ENCODE data around the gene ZSCAN5C.

Gene ZSCAN5C

DNA sequence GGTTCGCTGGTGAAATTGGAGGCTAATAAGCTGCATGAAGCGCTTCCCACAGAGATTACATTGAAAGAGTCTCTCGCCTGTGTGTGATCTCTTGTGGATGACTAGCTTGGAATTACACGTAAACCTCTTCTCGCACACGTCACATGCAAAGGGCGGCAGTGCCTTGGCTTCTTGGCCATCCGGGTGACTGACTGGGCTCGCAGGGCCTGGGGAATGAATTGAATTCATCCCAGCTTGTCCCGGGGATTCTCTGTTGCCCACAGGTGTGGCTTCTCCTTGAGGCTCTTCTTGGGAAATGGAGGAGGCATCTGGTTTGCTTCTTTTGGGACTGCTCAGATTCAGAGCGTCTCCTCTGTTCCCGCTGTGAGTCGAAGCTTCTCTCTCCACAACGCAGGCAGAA lies 19.8 kb downstream of the ZSCAN5C start:
- Histone ChIP-seq H3K4me1 (ENCODE audit: control insufficient read depth in 2 of 2, insufficient read depth in 1 of 2, low read depth in 1 of 2, low read length in 2 of 2) (peaks cover 0 to 4% of the 10 kb centered on the region in 2 donors), H3K79me1 (ENCODE audit: low read depth, low read length) (no peaks in the 10 kb centered on the region), H2BK12ac (ENCODE audit: low read length) (no peak overlapping the region), H3K4ac (ENCODE audit: low read length) (no peak overlapping the region), H3K18ac (ENCODE audit: low read length) (no peak overlapping the region), H4K91ac (ENCODE audit: low read depth, low read length, poor library complexity) (no peak overlapping the region), H3K23ac (ENCODE audit: low read depth, low read length, poor library complexity) (no peak overlapping the region), H3K27ac (replicated peaks; ENCODE audit: low read length) (no peak overlapping the region), H4K8ac (ENCODE audit: low read depth, low read length) (no peak overlapping the region), H3K27me3 (ENCODE audit: control insufficient read depth in 3 of 3, insufficient read depth in 3 of 3, low read depth in 1 of 3, low read length in 3 of 3) (peaks cover 0 to 2% (median 2%) of the 10 kb centered on the region in 3 experiments), H3K9me3 (replicated peaks in 1 of 2; ENCODE audit: control insufficient read depth in 2 of 2, insufficient read depth in 1 of 2, low read depth in 1 of 2, low read length in 2 of 2) (peaks cover 2 to 3% of the 10 kb centered on the region in 2 donors), H3K36me3 (replicated peaks in 1 of 2; ENCODE audit: control insufficient read depth in 2 of 2, insufficient read depth in 2 of 2, low read length in 2 of 2) (peaks cover 0 to 3% of the 10 kb centered on the region in 2 donors), H3K4me3 (ENCODE audit: low read length in 2 of 2) (no peak overlapping the region), H2BK120ac (ENCODE audit: low read depth, low read length) (no peak overlapping the region), H2AK5ac (ENCODE audit: low read depth, low read length) (no peak overlapping the region), H3K4me2 (ENCODE audit: insufficient read depth, low read length, poor library complexity, severe bottlenecking) (no peak overlapping the region), H2BK15ac (ENCODE audit: low read length) (no peak overlapping the region), H2AFZ (ENCODE audit: low read length) (no peak overlapping the region), H3K9ac (ENCODE audit: low read depth, low read length, poor library complexity) (no peak overlapping the region), H3K14ac (ENCODE audit: low read length) (no peak overlapping the region), H2BK5ac (ENCODE audit: low read length) (no peak overlapping the region)
- DNase-seq (ENCODE audit: low spot score), result no peak
- no CpG with 5 or more reads among the region's 14 CpGs for WGBS, 2 donors (ENCODE audit: extremely low coverage in 2 of 2, insufficient read length in 2 of 2, insufficient replicate concordance in 1 of 2)

- Histone ChIP-seq H2AK5ac (ENCODE audit: low read depth, low read length) (no peak overlapping the region), H2BK120ac (ENCODE audit: low read depth, low read length) (no peak overlapping the region), H3K4me1 (ENCODE audit: control insufficient read depth in 2 of 2, insufficient read depth in 1 of 2, low read depth in 1 of 2, low read length in 2 of 2) (no peaks in the 10 kb centered on the region), H3K36me3 (replicated peaks in 1 of 2; ENCODE audit: control insufficient read depth in 2 of 2, insufficient read depth in 2 of 2, low read length in 2 of 2) (peaks cover 0 to 3% of the 10 kb centered on the region in 2 donors), H3K23ac (ENCODE audit: low read depth, low read length, poor library complexity) (no peak overlapping the region), H3K4me2 (ENCODE audit: insufficient read depth, low read length, poor library complexity, severe bottlenecking) (no peak overlapping the region), H3K27me3 (ENCODE audit: control insufficient read depth in 3 of 3, insufficient read depth in 3 of 3, low read depth in 1 of 3, low read length in 3 of 3) (peaks cover 0 to 2% (median 0%) of the 10 kb centered on the region in 3 experiments), H2BK15ac (ENCODE audit: low read length) (no peak overlapping the region), H3K9ac (ENCODE audit: low read depth, low read length, poor library complexity) (no peak overlapping the region), H3K14ac (ENCODE audit: low read length) (no peak overlapping the region), H3K27ac (replicated peaks; ENCODE audit: low read length) (no peak overlapping the region), H4K91ac (ENCODE audit: low read depth, low read length, poor library complexity) (no peak overlapping the region), H4K8ac (ENCODE audit: low read depth, low read length) (no peak overlapping the region), H2AFZ (ENCODE audit: low read length) (no peak overlapping the region), H3K4ac (ENCODE audit: low read length) (no peak overlapping the region), H3K4me3 (ENCODE audit: low read length in 2 of 2) (no peak overlapping the region), H2BK12ac (ENCODE audit: low read length) (no peak overlapping the region), H3K9me3 (replicated peaks in 1 of 2; ENCODE audit: control insufficient read depth in 2 of 2, insufficient read depth in 1 of 2, low read depth in 1 of 2, low read length in 2 of 2) (peaks cover 0 to 2% of the 10 kb centered on the region in 2 donors), H2BK5ac (ENCODE audit: low read length) (no peak overlapping the region), H3K79me1 (ENCODE audit: low read depth, low read length) (no peaks in the 10 kb centered on the region), H3K18ac (ENCODE audit: low read length) (no peak overlapping the region)
- no peak for DNase-seq (ENCODE audit: low spot score)
- no CpG with 5 or more reads among the region's 6 CpGs for WGBS, 2 donors (ENCODE audit: extremely low coverage in 2 of 2, insufficient read length in 2 of 2, insufficient replicate concordance in 1 of 2)
Measured at GRCh38 chr19:56222901-56223300, 20.8 kb downstream of the ZSCAN5C start.

- Histone ChIP-seq H3K4me1 (ENCODE audit: control insufficient read depth in 2 of 2, insufficient read depth in 1 of 2, low read depth in 1 of 2, low read length in 2 of 2) (no peaks in the 10 kb centered on the region), H3K36me3 (replicated peaks in 1 of 2; ENCODE audit: control insufficient read depth in 2 of 2, insufficient read depth in 2 of 2, low read length in 2 of 2) (peaks cover 0 to 3% of the 10 kb centered on the region in 2 donors), H3K27me3 (ENCODE audit: control insufficient read depth in 3 of 3, insufficient read depth in 3 of 3, low read depth in 1 of 3, low read length in 3 of 3) (peaks cover 0 to 2% (median 0%) of the 10 kb centered on the region in 3 experiments), H2BK5ac (ENCODE audit: low read length) (no peak overlapping the region), H3K4me2 (ENCODE audit: insufficient read depth, low read length, poor library complexity, severe bottlenecking) (no peak overlapping the region), H2BK120ac (ENCODE audit: low read depth, low read length) (no peak overlapping the region), H4K8ac (ENCODE audit: low read depth, low read length) (no peak overlapping the region), H2AFZ (ENCODE audit: low read length) (no peak overlapping the region), H2BK15ac (ENCODE audit: low read length) (no peak overlapping the region), H3K27ac (replicated peaks; ENCODE audit: low read length) (no peak overlapping the region), H3K23ac (ENCODE audit: low read depth, low read length, poor library complexity) (no peak overlapping the region), H3K4me3 (ENCODE audit: low read length in 2 of 2) (no peak overlapping the region), H3K18ac (ENCODE audit: low read length) (no peak overlapping the region), H3K14ac (ENCODE audit: low read length) (no peak overlapping the region), H3K9ac (ENCODE audit: low read depth, low read length, poor library complexity) (no peak overlapping the region), H2AK5ac (ENCODE audit: low read depth, low read length) (no peak overlapping the region), H3K9me3 (replicated peaks in 1 of 2; ENCODE audit: control insufficient read depth in 2 of 2, insufficient read depth in 1 of 2, low read depth in 1 of 2, low read length in 2 of 2) (peaks cover 0 to 2% of the 10 kb centered on the region in 2 donors), H3K4ac (ENCODE audit: low read length) (no peak overlapping the region), H3K79me1 (ENCODE audit: low read depth, low read length) (no peaks in the 10 kb centered on the region), H4K91ac (ENCODE audit: low read depth, low read length, poor library complexity) (no peak overlapping the region), H2BK12ac (ENCODE audit: low read length) (no peak overlapping the region)
- no peak for DNase-seq (ENCODE audit: low spot score)
- no CpG with 5 or more reads among the region's 9 CpGs for WGBS, 2 donors (ENCODE audit: extremely low coverage in 2 of 2, insufficient read length in 2 of 2, insufficient replicate concordance in 1 of 2)
Measured at GRCh38 chr19:56223481-56223880, 21.4 kb downstream of the ZSCAN5C start.

DNA sequence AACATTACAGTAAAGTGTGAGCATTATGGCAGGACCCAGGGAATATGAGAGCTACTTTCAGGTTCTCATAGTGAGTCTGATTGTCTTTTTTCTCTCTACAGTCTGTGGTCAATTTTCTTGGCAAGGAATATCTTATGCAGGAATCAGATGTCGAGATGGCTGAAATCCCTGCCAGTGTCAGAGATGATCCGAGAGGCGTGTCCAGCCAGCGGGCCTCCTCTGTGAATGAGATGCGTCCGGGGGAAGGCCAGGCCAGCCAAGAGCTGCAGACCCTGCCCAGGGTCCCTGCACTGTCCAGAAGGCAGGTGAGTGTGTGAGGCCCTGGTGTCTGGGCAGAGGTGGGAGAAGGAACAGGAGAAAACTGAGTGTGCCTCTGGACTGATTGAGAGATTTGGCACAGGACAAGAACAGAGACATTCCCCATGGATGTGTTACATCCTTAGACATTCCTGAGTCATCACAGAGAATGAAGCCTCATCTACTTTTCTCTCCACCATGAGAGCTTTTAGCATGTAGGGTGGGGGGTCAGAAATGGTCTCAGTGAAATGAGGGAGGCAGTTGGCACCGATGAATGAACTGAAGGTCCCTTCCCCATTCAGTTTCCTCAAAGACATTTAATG lies 43.2 kb downstream of the ZSCAN5C start:
- no peak overlapping the region for H4K91ac ChIP-seq (ENCODE audit: low read depth, low read length, poor library complexity)
- no peak overlapping the region for H3K4ac ChIP-seq (ENCODE audit: low read length)
- no peak overlapping the region for H2BK12ac ChIP-seq (ENCODE audit: low read length)
- H2AK5ac ChIP-seq (ENCODE audit: low read depth, low read length), result no peak overlapping the region
- no peak overlapping the region for H2BK120ac ChIP-seq (ENCODE audit: low read depth, low read length)
- no peak overlapping the region for H3K9ac ChIP-seq (ENCODE audit: low read depth, low read length, poor library complexity)
- DNase-seq (ENCODE audit: low spot score), result no peak
- no peak overlapping the region for H3K23ac ChIP-seq (ENCODE audit: low read depth, low read length, poor library complexity)
- no peaks in the 10 kb centered on the region for H3K36me3 ChIP-seq (replicated peaks in 1 of 2; ENCODE audit: control insufficient read depth in 2 of 2, insufficient read depth in 2 of 2, low read length in 2 of 2)
- H3K14ac ChIP-seq (ENCODE audit: low read length), result no peak overlapping the region
- no peaks in the 10 kb centered on the region for H3K4me1 ChIP-seq (ENCODE audit: control insufficient read depth in 2 of 2, insufficient read depth in 1 of 2, low read depth in 1 of 2, low read length in 2 of 2)
- no peak overlapping the region for H2BK5ac ChIP-seq (ENCODE audit: low read length)
- H3K4me2 ChIP-seq (ENCODE audit: insufficient read depth, low read length, poor library complexity, severe bottlenecking), result no peak overlapping the region
- H3K18ac ChIP-seq (ENCODE audit: low read length), result peak overlapping the region; percentile 27
- WGBS, 2 donors (ENCODE audit: extremely low coverage in 2 of 2, insufficient read length in 2 of 2, insufficient replicate concordance in 1 of 2), result no CpG with 5 or more reads among the region's 7 CpGs
- no peak overlapping the region for H2BK15ac ChIP-seq (ENCODE audit: low read length)
- H4K8ac ChIP-seq (ENCODE audit: low read depth, low read length), result no peak overlapping the region
- no peaks in the 10 kb centered on the region for H3K27me3 ChIP-seq (ENCODE audit: control insufficient read depth in 3 of 3, insufficient read depth in 3 of 3, low read depth in 1 of 3, low read length in 3 of 3)
- no peaks in the 10 kb centered on the region for H3K79me1 ChIP-seq (ENCODE audit: low read depth, low read length)
- no peak overlapping the region for H3K27ac ChIP-seq (replicated peaks; ENCODE audit: low read length)
- no peak overlapping the region for H3K4me3 ChIP-seq (ENCODE audit: low read length in 2 of 2)
- no peaks in the 10 kb centered on the region for H3K9me3 ChIP-seq (replicated peaks in 1 of 2; ENCODE audit: control insufficient read depth in 2 of 2, insufficient read depth in 1 of 2, low read depth in 1 of 2, low read length in 2 of 2)
- H2AFZ ChIP-seq (ENCODE audit: low read length), result no peak overlapping the region

Data from neuronal stem cell (in vitro differentiated cells).